HG03565 (cell line): ENCODE data around the gene MIEN1.
"Not testable (repeated sequence)": the region's sequence is repeated elsewhere in the genome, so short reads cannot be mapped to it uniquely, and the experiment has no call there.

ENCODE experiments used
- ATAC-seq: cut with Tn5 transposase; IDR thresholded peaks from one replicate; pipeline ENCODE4 v1.9.1; 2021; ENCODE audit warnings: mild to moderate bottlenecking, moderate library complexity; ENCODE audit not compliant: unreplicated experiment

MIEN1 gene

GRCh38 chr17:39730095-39730921 is at the start of gene MIEN1:
MIEN1 (minus strand) TSS chr17:39730532; CDS start chr17:39730495, 37 bp downstream.
- ATAC-seq: peak; percentile 83

- ATAC-seq: peak; percentile 40
Measured at GRCh38 chr17:39777534-39778365, 47.4 kb upstream of the MIEN1 start.

GRCh38 chr17:39776252-39776651 is 45.9 kb upstream of the MIEN1 start:
- no peak for ATAC-seq

GRCh38 chr17:39775031-39775430 is 44.7 kb upstream of the MIEN1 start:
- no peak for ATAC-seq

- ATAC-seq: no peak
Measured at GRCh38 chr17:39774047-39774446, 43.7 kb upstream of the MIEN1 start.

GRCh38 chr17:39772987-39773934 is 42.9 kb upstream of the MIEN1 start:
- ATAC-seq: no peak

GRCh38 chr17:39772415-39772814 is 42.1 kb upstream of the MIEN1 start:
- no peak for ATAC-seq

- ATAC-seq: peak; percentile 43
Measured at GRCh38 chr17:39769974-39770587, 39.7 kb upstream of the MIEN1 start.

- ATAC-seq: no peak
Measured at GRCh38 chr17:39767147-39767546, 36.8 kb upstream of the MIEN1 start.

GRCh38 chr17:39765766-39766165 is 35.4 kb upstream of the MIEN1 start:
- no peak for ATAC-seq

GRCh38 chr17:39765175-39765574 is 34.8 kb upstream of the MIEN1 start:
- no peak for ATAC-seq

GRCh38 chr17:39764171-39764570 is 33.8 kb upstream of the MIEN1 start:
- not testable (repeated sequence) for ATAC-seq

- ATAC-seq: no peak
Measured at GRCh38 chr17:39763051-39763820, 32.9 kb upstream of the MIEN1 start.

GRCh38 chr17:39761861-39762496 is 31.6 kb upstream of the MIEN1 start:
- no peak for ATAC-seq

GRCh38 chr17:39759204-39759603 is 28.9 kb upstream of the MIEN1 start:
- ATAC-seq: no peak

GRCh38 chr17:39757931-39758873 is 27.9 kb upstream of the MIEN1 start:
- no peak for ATAC-seq

GRCh38 chr17:39757176-39757662 is 26.9 kb upstream of the MIEN1 start:
- no peak for ATAC-seq
